Activated B cell treated with CpG ODN at 0.5 μM for 24 hours (primary cell): ENCODE data around the gene HCK. TPM values are rescaled to one million over a fixed set of nuclear protein-coding genes. Genes with fewer than 3 reads are reported as not detected.

Source experiments
- ATAC-seq: fragments of 200-7000 bp; cut with Tn5 transposase; one replicate; pipeline ENCODE4 v1.10.0; 2021; ENCODE audit warnings: low read depth, mild to moderate bottlenecking, moderate library complexity
- CTCF ChIA-PET: fragments of 350-600 bp; sonication (Branson Sonifier 250); formaldehyde crosslinking; loops from one replicate; lab custom pipeline; 2021; ENCODE audit warnings: antibody characterized with exemption; lab: Charles Lee
- POLR2A ChIA-PET: fragments of 350-600 bp; sonication (Branson Sonifier 250); formaldehyde crosslinking; loops from one replicate; lab custom pipeline; 2021; ENCODE audit warnings: antibody characterized with exemption; lab: Charles Lee
- DNase-seq: peaks from one replicate; pipeline ENCODE4 v3.0.0; 2022
- H3K27ac Mint-ChIP-seq: one replicate; pipeline ENCODE4 v1.8.0; 2020; ENCODE audit warnings: mixed read lengths
- H3K27me3 Mint-ChIP-seq: one replicate; pipeline ENCODE4 v1.8.0; 2021; ENCODE audit warnings: mixed read lengths
- H3K36me3 Mint-ChIP-seq: one replicate; pipeline ENCODE4 v1.8.0; 2021; ENCODE audit warnings: low read depth, mixed read lengths
- H3K4me1 Mint-ChIP-seq: one replicate; pipeline ENCODE4 v1.8.0; 2021; ENCODE audit warnings: mixed read lengths
- H3K4me3 Mint-ChIP-seq: one replicate; pipeline ENCODE4 v1.8.0; 2020; ENCODE audit warnings: mild to moderate bottlenecking, mixed read lengths
- H3K9me3 Mint-ChIP-seq: one replicate; pipeline ENCODE4 v1.8.0; 2020; ENCODE audit warnings: mixed read lengths
- CTCF ChIP-seq: fragments of 200-600 bp; IDR thresholded peaks from one replicate; pipeline ENCODE4 v1.8.0; 2022; ENCODE audit warnings: antibody characterized with exemption, mild to moderate bottlenecking
- intact Hi-C: fragments of 100-400 bp; cut with micrococcal nuclease; formaldehyde crosslinking; loops from one replicate; pipeline ENCODE4 v1.15.1; 2024
- total RNA-seq: library from RNA; stranded (reverse); gene quantifications from 2 replicates; pipeline ENCODE4 v1.2.3, GENCODE V29; 2022

The HCK gene
- total RNA-seq, 1 donor from 2014 or later, result 183 TPM

GRCh38 chr20:32077190-32077589, 25.1 kb downstream of the HCK start:
- H3K27me3 Mint-ChIP-seq, result no peaks in the 10 kb centered on the region
- CTCF ChIA-PET, result no interaction called here
- no peaks in the 10 kb centered on the region for H3K4me1 Mint-ChIP-seq
- DNase-seq, result no peak
- H3K36me3 Mint-ChIP-seq, result peaks cover 88% of the 10 kb centered on the region
- TF ChIP-seq CTCF, result no peak
- no peak for ATAC-seq
- POLR2A ChIA-PET, result no interaction called here
- no peaks in the 10 kb centered on the region for H3K9me3 Mint-ChIP-seq
- H3K27ac Mint-ChIP-seq, result no peak overlapping the region
- no peak overlapping the region for H3K4me3 Mint-ChIP-seq
- intact Hi-C loops, result no loop called here

- POLR2A ChIA-PET, result interaction anchor here (1.4 kb wide), 1 partner anchor 43 kb away, joined by 5 read pairs; no protein-coding TSS in a partner anchor
- peaks cover 89% of the 10 kb centered on the region for H3K36me3 Mint-ChIP-seq
- H3K27ac Mint-ChIP-seq, result no peak overlapping the region
- H3K27me3 Mint-ChIP-seq, result no peaks in the 10 kb centered on the region
- CTCF ChIA-PET, result interaction anchor here (1.5 to 3.4 kb wide), 2 partner anchors 13 to 226 kb away, joined by 3 to 18 read pairs; no protein-coding TSS in a partner anchor
- ATAC-seq, result no peak
- no peak for TF ChIP-seq CTCF
- H3K4me1 Mint-ChIP-seq, result no peaks in the 10 kb centered on the region
- no peak for DNase-seq
- H3K9me3 Mint-ChIP-seq, result no peaks in the 10 kb centered on the region
- intact Hi-C loops, result no loop called here
- no peak overlapping the region for H3K4me3 Mint-ChIP-seq
Measured at GRCh38 chr20:32078322-32078721, 26.3 kb downstream of the HCK start.

GRCh38 chr20:32078791-32079190, 26.7 kb downstream of the HCK start:
- TF ChIP-seq CTCF, result no peak
- no peak overlapping the region for H3K27ac Mint-ChIP-seq
- H3K4me1 Mint-ChIP-seq, result no peaks in the 10 kb centered on the region
- DNase-seq (no peak), ATAC-seq (no peak)
- no peak overlapping the region for H3K4me3 Mint-ChIP-seq
- peaks cover 89% of the 10 kb centered on the region for H3K36me3 Mint-ChIP-seq
- H3K9me3 Mint-ChIP-seq, result no peaks in the 10 kb centered on the region
- CTCF ChIA-PET, result interaction anchor here (1.5 to 3.4 kb wide), 2 partner anchors 12 to 226 kb away, joined by 3 to 18 read pairs; no protein-coding TSS in a partner anchor
- intact Hi-C loops, result no loop called here
- H3K27me3 Mint-ChIP-seq, result no peaks in the 10 kb centered on the region
- POLR2A ChIA-PET, result interaction anchor here (1.4 kb wide), 1 partner anchor 44 kb away, joined by 5 read pairs; no protein-coding TSS in a partner anchor

GRCh38 chr20:32079655-32080109, 27.6 kb downstream of the HCK start:
- intact Hi-C loops, result no loop called here
- Mint-ChIP-seq H3K27me3 (no peaks in the 10 kb centered on the region), H3K9me3 (no peaks in the 10 kb centered on the region), H3K4me1 (no peaks in the 10 kb centered on the region), H3K36me3 (peaks cover 88% of the 10 kb centered on the region), H3K4me3 (no peak overlapping the region), H3K27ac (no peak overlapping the region)
- no peak for TF ChIP-seq CTCF
- CTCF ChIA-PET, result interaction anchor here (1.0 to 3.4 kb wide), 2 partner anchors 11 to 45 kb away, joined by 3 to 18 read pairs; no protein-coding TSS in a partner anchor
- ATAC-seq, result no peak
- no peak for DNase-seq
- POLR2A ChIA-PET, result interaction anchor here (0.7 kb wide), 1 partner anchor 22 kb away, joined by 3 read pairs; no protein-coding TSS in a partner anchor

- no peak for TF ChIP-seq CTCF
- H3K4me3 Mint-ChIP-seq, result no peak overlapping the region
- POLR2A ChIA-PET, result interaction anchor here (1.0 to 1.1 kb wide), 2 partner anchors 41 to 46 kb away, joined by 3 to 4 read pairs; no protein-coding TSS in a partner anchor
- ATAC-seq (no peak), DNase-seq (no peak)
- peaks cover 4% of the 10 kb centered on the region for H3K4me1 Mint-ChIP-seq
- H3K9me3 Mint-ChIP-seq, result no peaks in the 10 kb centered on the region
- intact Hi-C loops, result no loop called here
- H3K36me3 Mint-ChIP-seq, result peaks cover 89% of the 10 kb centered on the region
- no peaks in the 10 kb centered on the region for H3K27me3 Mint-ChIP-seq
- H3K27ac Mint-ChIP-seq, result no peak overlapping the region
- CTCF ChIA-PET, result interaction anchor here (1.0 to 3.4 kb wide), 3 partner anchors 10 to 46 kb away, joined by 3 to 18 read pairs (median 7); no protein-coding TSS in a partner anchor
Measured at GRCh38 chr20:32080783-32081182, 28.7 kb downstream of the HCK start.
